AG08396 (cell line): ENCODE results near the gene SRRM3.
"Not testable (repeated sequence)": the region's sequence is repeated elsewhere in the genome, so short reads cannot be mapped to it uniquely, and the experiment has no call there.

Experiments used
- DNase-seq: peaks from one replicate; pipeline ENCODE4 v3.0.0; 2012; ENCODE audit warnings: low spot score, mixed read lengths

The SRRM3 gene

DNA sequence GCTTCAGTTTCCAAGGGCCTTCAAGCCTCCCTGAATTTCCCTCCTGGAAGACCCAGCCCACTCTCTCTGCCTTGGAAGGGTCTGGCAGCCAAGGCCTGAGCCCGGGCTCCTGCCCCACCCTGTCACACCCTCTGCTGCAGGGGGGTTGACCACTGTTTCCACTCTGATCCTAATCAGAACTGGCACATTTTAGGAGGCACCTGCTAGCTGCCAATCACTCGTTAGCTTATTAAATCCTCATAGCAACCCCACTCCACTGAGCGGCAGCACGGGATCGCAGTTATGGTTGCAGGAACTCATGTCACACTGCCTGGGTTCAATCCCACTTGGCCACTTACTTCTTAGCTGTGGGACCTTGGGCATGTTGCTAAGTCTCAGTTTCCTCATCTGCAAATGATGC is 113.7 kb downstream of the SRRM3 start:
- no peak for DNase-seq

DNA sequence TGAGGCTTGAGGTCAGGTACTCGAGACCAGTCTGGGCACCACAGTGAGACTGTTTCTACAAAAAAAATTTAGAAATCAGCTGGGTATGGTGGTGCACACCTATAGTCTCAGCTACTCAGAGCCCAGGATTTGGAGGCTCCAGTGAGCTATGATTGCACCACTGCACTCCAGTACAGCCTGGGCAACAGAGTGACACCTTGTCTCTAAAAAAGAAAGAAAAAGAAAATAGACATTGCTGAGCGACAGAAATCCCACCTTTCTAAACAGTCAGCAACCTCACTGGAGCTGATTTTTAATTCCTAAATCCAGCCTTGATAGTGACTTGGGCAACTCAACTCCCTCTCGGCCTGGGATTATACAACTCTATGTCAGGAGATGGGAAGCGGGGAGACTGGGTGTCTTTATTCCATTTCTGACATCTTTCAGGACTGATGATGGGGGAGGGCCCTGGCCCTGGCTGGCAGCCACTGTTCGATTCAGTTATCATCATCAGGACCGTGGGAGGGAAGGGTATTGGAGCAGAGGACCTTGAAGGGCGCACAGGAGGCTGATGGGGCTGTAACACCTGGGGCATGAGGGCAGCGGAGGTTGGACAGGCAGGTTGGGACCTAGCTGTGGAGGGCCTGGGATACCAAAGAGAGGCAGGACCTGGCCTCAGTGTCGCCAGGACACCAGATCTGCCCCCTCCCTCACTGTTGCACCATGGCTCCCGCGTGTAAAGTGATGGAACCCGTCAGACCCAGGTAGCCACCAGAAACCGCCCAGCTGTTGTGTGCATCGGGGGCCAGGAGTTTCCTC is 115.5 kb downstream of the SRRM3 start:
- no peak for DNase-seq

DNA sequence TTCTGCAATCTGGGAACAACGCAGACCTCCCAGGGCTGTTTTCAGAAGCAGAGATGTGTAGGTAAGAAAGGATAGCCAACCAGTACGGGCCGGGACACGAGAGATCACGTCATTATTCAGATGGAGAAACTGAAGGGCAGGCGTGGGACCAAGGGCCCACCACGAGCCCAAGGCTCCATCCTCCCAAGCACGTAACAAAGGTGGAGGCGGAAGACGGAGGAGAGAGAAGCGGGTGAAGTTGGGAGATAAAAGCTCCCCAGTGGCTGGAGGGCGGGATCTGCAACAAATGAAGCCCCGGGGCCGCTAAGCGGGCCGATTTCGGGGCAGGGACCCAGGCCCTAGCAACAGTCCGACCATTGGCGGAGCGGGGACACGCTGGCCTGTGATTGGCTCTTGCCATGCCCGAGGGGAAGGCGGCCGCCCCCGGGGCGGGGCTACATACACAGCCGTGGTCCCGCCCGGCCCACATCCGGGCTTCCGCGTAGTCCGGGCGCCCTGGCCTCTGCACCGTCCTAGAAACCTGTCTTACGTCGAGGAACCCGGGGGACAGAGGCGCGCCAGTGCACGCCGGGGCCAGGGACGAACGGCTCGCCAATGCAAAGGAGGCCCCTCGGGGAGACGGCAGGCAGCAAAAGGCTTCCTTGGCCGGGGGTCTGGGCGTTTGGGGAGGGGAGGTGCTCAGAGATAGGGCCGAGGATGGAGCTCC is 116.2 kb downstream of the SRRM3 start:
- DNase-seq, result peak; percentile 97

DNA sequence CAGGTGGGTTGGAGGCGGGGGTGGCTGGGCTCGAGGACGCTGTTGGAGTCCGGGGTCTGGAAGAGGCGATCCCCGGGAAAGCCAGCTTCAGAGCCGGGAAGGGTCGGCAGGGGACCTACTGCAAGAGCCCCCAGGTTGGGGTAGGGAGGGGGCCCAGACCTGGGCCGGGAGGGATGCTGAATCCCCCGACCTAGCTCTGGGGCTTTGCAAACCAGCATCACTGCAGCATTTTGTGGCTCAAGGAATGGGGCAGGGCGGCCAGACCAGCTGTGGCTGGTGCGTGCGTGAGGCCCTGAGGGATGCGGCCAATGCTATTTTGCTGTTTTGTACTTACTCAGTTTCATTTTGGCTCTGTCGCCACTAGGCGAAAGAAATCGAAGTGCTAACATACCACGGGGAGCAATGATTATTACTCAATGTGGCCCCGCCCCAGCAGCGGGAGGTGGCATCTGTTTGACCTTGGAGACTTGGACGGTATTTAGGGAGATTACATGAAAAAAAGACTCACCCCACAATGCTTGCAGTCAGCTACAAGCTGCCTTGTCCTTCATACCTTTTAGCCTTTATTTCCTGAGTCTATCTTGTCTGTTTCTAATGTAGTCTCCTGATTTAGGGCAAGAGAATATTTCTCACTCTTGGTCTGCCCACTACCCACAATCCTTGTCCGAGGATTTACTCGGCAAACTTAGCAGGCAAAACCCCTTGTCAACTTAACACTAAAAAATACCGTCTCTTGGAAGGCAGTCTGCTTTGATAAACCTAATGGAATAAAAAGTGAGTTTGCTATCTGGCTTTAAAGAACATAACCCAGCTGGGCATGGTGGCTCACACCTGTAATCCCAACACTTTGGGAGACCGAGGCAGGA is 117.0 kb downstream of the SRRM3 start:
- peak; percentile 90 for DNase-seq

DNA sequence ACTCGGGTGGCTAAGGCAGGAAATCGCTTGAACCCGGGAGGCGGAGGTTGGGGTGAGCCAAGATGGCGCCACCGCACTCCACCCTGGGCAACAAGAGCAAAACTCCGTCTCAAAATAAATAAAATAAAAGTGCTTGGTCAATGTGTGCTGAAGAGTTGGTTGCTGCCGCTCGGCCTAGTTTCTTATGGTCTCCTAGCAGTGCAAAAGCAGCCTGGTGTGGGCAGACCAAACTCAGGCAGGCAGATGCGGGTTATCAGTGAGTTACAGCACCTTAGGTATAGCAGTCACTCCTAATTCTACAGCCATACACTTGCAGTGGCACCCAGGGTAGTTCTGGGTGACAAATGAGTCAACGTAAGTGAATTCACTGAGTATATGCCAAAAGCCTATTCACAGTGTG is 123.4 kb downstream of the SRRM3 start:
- DNase-seq, result no peak

DNA sequence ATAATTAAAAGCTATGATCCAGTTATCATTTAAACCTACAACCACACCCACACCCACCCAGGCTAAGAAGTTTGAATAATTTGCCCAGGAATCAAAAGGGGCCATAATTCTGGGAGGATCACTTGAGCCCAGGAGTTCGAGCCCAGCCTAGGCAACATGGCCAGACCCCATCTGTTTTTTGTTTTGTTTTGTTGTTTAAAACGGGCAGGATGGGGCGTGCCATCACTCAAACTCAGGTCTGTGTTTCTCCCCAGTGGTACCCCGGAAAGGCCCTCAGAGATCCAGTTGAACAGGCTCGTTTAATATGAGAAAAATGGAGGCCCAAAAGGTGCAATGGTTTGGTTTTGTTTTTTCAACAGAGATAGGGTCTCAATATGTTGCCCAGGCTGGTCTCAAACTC is 124.1 kb downstream of the SRRM3 start:
- DNase-seq, result no peak

DNA sequence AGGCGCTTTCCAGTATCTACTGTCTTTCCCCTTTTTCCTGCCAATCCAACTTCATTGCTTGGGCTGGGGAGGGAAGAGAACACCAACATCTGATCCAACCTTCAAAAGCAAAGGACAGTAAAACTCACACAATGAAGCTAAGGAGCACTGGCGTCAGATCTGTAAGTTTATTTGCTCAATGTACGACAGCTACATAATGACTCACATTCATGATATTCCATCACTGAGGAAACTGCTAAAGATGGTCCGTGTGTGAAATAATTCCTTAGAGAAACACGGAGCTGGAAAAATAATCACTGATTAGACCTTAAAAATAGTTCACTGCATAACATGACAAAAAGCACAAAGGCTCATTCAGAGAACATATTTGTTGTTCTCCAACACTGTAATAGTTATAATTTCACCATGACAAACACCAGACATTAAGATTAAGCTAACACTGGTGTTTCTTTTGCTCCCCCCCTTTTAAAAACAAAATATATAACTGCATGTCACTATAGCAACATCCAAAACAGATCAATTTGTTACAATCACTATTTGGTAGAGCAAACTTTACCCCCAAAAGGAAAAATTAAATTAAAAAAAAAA is 125.0 kb downstream of the SRRM3 start:
- no peak for DNase-seq

DNA sequence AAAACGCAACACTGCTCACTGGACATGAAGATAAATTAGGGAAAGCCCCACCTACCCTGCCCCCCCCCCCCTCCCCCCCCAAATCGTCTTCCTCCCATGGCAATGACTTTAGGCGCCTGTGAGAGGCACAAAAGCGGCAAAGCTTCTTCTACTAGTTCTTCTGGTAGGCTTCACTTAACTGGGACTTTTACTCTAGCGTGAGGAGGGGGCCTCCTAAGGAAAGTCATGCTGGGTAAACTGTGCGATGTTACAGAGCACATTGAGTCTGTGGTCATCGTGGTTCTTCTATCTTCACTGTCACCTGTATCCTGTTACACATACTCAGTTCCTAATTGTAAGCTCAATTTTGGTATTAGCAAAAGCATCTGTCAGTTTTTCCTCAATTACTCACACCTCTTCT is 125.9 kb downstream of the SRRM3 start:
- DNase-seq, result no peak

DNA sequence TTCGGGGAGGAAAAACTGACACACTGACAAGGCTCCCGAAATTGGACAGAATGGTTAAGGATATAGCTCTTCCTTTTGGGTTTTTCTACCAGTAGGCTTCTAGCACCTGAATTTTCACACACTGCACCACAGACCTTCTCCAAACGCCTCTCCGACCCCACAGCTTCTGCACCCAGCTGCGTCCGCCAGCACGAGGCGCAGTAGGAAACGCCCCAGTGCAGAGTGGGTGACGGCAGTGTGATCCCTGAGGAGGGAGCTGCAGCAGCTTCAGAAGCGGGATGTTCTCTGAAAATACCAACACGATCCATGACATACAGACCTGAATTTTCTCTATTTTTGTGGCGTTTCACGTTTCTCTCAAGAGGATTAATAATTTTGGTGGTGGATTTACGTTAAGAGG is 126.7 kb downstream of the SRRM3 start:
- DNase-seq, result no peak

DNA sequence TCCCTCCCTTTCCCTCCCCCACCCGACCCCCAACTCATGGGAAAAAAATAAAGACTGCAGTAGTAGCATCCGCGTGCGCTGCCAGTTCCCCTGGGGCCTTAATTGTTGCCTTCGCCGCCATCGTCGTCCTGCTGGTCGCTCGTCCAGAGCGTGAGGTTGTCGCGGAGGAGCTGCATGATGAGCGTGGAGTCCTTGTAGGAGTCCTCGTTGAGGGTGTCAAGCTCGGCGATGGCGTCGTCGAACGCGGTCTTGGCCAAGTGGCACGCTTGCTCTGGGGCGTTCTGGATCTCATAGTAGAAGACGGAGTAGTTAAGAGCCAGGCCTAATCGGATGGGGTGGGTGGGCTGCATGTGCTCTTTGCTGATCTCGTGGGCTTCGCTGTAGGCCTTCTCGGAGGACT is 127.8 kb downstream of the SRRM3 start:
- no peak for DNase-seq

DNA sequence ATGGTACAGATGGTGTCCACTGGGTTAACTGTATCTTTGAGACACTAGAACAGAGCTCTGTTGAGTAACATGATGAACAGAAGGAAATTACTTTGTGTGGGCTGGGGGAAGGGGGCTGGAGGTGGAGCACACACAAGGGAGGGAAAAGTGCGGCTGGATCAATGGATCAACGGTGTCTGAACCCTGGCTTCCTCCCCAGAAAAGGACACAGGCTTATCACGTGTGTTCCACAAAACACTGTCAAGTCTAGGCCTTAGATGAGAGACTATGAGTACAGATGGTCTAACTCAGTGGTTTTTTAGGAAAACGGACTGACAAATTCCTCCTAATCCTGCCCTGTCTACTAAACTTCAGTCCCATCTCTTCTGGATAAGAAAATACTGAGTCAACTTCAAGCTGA is 128.6 kb downstream of the SRRM3 start:
- no peak for DNase-seq

DNA sequence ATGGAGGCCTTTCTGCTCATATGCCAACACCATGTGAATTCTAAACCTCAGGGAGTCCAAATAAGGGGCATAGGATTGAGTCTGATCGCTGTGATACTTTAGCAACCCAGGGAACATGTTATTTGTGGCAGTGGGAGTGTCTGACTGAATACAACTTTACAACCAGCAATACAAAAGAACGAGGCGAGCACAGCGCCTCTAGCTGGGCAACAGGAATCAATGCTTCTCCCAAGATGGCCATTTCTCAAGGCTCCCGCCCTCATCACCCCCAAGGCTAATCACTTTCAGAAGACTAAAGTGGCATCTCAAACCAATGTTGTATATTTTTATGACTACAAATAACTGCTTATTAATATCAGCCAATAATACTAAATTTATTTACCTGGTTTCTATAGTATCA is 129.0 kb downstream of the SRRM3 start:
- no peak for DNase-seq

DNA sequence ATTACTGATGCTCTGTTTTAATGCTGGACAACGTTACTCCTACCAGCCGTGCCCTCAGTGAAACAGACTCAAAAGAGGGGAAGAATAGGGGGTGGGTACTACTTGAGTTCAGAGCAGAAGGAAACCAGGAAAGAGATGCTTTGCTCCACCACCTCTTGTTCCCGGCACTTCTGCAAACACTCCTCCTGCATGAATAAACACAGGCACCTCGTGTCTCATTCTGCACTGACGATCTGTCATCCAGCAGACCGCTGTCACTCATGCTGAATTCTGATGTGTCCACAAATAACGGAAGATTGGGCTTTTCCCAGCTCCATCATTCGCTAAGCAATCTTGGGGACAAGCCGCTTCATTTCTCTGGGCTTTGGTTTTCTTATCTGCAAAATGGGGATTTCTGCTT is 130.4 kb downstream of the SRRM3 start:
- no peak for DNase-seq

DNA sequence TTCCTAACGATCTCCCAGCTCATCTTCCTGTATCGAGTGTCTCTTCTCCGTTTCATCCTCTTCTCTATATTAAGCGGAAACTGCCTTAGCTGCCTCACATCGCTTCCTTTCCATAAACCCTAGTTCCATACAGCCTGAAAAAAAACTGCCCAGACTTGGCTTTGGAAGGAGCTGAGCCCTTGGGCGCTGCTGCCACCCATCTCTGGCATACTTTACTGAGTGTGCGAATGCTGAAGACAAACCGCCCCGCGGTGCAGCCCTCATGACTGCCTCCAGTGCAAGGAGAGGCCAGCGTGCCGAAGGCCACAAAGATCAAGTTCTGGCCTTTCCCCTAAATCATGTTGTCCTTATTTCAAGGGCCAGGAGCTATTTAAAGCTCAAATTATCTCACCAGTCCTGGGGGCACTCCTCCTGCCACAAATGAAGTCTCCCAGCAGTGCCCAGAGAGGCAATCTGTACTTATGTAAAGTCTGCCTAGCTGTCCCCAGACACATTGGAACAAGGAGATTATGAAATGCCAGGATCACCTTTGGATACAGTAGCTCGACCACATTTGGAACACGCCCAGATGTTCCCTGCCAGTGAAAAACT is 131.9 kb downstream of the SRRM3 start:
- no peak for DNase-seq

DNA sequence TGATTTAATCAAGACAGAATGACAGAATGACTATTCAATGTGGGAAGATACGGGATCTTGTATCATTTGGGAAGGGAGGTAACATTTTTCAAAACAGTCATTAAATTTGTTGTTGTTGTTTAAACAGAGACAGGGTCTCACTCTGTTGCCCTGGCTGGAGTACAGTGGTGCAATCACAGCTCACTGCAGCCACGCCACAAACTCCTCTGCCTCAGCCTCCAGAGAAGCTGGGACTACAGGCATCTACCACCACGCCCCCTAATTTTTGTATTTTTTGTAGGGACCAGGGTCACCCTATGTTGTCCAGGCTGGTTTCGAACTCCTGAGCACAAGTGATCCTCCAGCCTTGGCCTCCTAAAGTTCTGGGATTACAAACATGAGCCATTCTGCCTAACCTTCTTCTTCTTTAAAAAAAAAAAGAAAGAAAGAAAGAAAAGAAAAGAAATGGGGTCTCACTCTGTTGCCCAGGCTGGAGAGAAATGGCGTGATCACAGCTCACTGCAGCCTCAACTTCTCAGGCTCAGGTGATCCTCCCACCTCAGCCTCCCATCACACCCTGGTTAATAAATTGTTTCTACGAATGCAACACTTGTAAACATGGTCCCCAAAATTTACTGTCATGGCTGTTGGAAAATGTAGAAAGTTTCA is 132.7 kb downstream of the SRRM3 start:
- no peak for DNase-seq

DNA sequence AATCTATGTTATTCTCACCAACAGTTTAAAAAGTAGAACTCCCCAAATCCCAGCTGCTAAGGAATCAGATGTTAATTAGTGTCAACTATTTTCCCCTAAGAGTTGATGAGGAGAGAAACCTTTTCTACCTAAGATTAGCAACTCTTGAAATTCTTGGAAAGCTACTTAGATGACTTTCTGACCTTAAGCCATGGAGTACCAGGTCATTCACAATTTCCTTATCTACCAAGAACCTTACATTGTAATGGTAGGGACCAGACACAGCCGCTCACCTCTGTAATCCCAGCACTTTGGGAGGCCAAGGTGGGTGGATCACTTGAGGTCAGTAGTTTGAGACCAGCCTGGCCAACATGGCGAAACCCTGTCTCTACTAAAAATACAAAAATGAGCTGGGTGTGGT is 133.7 kb downstream of the SRRM3 start:
- DNase-seq, result not testable (repeated sequence)

DNA sequence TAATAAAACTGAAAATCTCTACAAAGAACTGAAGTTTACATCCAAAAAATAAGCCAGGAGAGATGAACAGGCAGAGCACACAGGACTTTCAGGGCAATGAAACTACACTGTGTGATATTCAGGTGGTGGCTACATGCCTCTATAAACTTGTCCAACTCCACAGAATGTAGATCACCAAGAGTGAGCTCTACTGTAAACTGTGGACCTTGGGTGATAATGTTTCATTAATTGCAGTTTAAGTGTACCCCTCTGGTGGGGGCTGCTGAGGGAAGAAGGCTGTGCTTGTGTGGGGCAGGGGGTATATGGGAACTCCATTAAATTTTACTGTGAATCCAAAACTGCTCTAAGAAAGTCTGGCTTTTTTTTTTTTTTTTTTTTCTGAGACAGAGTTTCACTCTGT is 134.4 kb downstream of the SRRM3 start:
- DNase-seq, result no peak
